T-helper 2 cell (primary cell): ENCODE data around the gene DMD.
"Not testable (repeated sequence)": the region's sequence is repeated elsewhere in the genome, so short reads cannot be mapped to it uniquely, and the experiment has no call there.

Experiments used
- DNase-seq, 5 experiments: peaks; one replicate each; pipeline versions ENCODE4 v3.0.0 to v3.0.0-alpha.2; 2012 to 2022

Gene DMD

DNA sequence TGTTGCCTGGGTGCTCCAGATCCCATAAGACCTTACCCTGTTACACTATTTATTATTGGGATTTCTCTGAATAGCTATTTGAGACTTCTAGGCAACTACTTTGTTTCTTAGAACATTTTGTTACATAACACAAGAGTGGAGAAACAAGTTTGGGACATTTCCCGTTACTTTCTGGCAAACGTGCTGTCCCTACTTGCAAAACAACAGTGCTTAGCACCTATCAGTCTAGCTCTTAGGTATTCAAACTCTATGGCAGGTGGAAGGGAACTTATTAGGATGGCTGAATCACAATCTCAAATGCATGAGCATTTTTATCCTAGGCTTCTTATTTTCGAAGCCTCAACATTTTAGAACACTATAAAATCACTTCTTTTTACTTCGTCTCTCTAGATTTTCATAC lies 613.6 kb downstream of the DMD start:
- DNase-seq, result no peak

DNA sequence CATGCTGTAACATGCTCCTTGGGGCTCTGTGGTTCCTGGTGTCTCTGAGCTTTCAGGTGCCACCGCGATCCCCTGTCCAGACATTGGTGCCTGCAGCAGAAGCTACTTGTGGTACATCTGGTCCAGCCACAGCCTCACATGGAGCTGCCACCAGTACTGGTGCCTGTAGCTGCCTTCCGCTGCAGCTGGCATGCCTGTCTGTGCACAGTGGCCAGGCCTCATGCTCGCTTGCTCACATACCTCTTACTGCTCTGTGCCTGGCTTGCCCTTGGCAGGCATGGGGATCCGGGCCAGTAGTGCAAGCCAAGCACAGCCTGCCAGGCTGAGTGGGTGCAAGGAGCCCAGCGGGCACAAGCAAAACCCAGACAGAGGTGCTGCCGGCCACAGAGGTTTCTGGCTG lies 618.6 kb downstream of the DMD start:
- no peak for DNase-seq

GRCh38 chrX:32591589-32591988 lies 619.8 kb downstream of the DMD start:
- DNase-seq, result no peak

DNA sequence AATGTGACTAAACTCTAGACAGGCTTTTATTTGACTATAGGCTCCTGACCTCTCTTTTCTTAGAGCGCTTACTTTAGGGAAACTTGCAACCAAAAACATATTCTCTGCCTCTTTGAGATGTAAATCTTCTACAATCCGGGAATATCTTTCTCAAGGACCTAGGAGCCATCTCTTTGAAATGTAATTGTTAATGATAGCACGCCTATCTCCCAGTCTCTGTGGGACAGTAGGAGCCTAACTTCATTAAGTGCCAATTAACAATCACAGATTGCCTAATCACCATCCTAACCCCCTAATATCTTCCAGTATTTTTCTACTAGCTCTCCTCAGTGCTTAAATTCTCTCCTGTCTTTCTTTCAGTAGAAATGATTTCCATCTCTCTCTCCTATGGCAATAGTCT lies 628.6 kb downstream of the DMD start:
- no peak for DNase-seq

GRCh38 chrX:32576885-32577284 lies 634.5 kb downstream of the DMD start:
- DNase-seq, result no peak

DNA sequence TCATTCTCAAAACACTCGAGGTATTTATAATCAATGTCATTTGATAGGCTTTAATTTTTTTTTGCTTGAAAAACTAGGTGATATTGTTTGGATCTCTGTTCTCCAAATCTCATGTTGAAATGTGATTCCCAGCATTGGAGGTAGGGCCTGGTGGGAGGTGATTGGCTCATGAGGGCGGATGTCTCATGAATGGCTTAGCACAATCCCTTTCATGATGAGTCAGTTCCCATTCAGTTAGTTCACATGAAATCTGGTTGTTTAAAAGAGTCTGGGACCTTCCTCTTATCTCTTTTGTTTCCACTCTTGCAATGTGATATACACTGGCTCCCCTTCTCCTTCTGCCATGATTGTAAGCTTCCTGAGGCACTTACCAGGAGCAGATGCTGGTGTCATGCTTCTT lies 638.7 kb downstream of the DMD start:
- DNase-seq, result no peak

DNA sequence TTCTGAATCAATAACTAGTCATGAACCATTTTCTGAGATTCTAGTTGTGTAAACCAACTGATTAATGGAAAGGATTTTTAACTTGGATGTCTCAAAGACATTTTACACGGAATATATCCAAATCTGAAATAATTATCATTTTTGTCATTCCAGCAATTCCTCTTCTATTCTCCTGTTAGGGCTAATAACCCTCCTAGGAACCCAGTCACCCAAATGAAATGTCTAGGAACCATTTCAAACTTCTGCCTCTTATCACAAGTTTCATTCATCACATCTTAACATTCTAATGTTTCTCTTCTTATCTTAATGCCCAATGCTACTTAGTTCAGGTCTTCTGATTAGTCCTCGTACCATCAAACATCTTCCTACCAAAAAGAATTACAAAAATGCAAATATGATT lies 639.8 kb downstream of the DMD start:
- no peak for DNase-seq

- DNase-seq, result no peak
Measured at GRCh38 chrX:32562261-32562660, 649.1 kb downstream of the DMD start.

GRCh38 chrX:32545101-32545500 lies 666.2 kb downstream of the DMD start:
- no peak for DNase-seq

- no peak for DNase-seq
Measured at GRCh38 chrX:32538554-32538953, 672.8 kb downstream of the DMD start.

DNA sequence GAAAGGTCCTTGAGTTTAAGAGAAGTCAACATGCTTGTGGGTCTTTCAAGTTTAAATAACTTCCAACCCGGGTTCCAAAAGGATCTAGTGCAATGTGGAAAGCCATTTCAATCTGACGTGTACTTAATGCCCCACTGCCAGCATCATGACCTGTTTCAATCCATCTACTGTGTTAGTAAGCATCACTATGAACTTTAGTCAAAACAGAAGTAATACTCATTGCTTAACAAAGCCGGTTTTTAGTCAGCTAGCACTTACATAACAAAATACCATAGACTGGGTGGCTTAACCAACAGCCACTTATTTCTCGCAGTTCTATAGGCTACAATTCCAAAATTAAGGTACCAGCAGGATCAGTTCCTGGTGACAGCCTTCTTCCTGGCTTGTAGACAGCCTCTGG lies 677.5 kb downstream of the DMD start:
- DNase-seq, result peak in 1 of 5 experiments; percentile 4

DNA sequence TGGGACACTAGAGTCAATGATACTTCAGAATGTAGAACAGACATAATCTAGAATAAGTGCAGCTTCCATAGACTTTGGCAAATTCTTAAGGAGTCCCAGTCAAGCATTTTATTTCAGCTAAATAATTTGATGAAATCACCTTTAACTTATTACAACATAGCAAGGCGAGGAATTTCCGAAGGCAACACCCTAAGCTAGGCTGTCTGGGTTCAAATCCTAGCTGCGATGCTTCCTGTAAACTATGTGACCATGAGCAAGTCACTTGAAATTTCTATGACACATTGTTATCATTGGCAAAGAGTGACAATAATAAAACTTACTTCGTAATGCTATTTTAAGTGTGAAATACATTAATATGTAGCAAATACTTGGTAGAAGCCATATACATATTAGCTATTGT lies 679.1 kb downstream of the DMD start:
- no peak for DNase-seq

- peak in 1 of 5 experiments; percentile 23 for DNase-seq
Measured at GRCh38 chrX:32530802-32531403, 680.4 kb downstream of the DMD start.

- not testable (repeated sequence) for DNase-seq
Measured at GRCh38 chrX:32528451-32528850, 682.9 kb downstream of the DMD start.

- no peak for DNase-seq
Measured at GRCh38 chrX:32525234-32525633, 686.1 kb downstream of the DMD start.

DNA sequence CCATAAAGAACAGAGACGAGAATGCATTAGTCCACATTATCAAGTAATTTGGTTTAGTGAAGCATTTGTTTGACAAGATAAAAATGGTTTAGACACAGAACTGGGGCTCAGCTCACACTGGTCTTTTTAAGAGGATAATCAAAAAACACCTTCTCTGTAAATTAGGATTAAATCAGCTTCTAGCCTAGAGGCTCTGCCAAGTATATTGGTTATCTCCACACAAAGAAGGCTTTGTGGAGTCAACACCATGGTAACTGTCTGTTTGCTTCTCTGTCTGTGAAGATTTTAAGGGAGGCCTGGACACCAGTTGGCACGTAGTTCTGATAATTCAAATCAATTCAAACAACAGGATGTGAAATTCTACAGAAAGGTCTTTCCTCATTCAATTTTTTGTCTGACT lies 687.0 kb downstream of the DMD start:
- no peak for DNase-seq

GRCh38 chrX:32520789-32521188 lies 690.6 kb downstream of the DMD start:
- DNase-seq, result no peak

DNA sequence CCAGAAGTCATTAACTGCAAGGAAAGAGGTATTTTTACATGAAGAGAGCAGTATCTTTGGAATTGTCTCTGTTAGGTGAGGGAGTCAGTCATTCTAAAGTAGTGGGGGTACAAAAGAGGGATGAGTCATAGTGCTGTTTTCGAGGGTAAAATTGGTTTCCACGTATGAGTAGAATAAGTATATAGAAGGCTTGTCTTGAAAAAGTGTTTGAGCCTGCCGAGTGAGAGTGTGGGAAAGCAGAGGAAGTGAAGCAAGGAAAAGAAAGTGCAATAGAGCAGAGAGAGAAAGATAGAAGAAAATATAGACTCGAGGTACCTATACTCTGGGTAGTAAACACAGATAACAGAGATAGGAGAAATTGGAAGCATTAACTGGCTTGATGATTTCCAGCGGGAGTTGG lies 696.4 kb downstream of the DMD start:
- peak in 1 of 5 experiments; percentile 1 for DNase-seq

DNA sequence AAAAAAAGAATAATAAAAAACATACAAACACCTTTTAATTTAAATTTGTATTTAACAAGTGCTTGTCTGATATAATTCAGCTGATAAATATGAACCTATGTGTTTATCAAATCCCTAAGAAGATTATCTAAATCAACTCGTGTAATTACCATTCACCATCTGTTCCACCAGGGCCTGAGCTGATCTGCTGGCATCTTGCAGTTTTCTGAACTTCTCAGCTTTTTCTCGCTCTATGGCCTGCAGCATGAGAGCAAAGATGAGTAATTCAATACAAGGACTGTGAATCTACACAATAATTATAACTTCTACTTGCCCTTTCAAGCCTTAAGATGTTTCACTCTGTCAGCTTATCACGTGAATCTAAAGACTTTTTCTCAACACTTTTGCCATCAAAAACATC lies 709.7 kb downstream of the DMD start:
- DNase-seq, result no peak

DNA sequence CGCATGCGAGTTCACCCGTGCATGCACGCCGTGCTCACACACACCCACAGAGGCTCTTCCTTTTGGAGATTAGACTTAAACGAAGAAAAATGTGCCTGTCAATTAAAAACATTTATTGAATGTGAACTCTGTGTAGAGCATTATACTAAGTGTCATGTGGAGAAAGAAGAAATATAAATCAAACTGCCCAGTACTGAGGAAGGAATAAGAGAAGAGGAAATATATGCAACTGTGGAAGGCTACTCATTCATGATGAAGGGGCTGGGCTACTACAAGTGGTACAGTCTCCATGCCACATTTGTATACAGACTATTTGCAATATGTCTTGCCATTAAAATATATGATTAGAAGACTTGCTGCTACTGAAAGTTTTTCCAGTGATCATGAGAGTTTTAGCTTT lies 714.7 kb downstream of the DMD start:
- DNase-seq, result no peak

DNA sequence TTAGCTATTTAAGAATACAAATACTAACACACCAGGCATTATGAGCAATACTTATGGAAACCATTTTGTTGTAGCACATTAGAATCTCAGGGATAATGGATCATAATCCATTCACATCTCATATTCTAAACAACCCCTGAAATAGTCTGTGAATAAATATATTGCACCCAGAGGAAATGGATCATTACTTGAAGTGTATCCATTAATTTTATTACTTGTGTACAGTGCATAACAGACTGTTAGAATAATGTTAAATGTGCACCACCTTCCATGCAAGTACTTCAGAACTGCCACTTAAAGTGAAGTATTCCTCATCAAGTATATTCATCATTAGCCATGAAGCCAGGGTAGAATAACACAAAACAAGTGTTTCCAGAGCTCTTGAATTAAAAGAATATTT lies 715.5 kb downstream of the DMD start:
- no peak for DNase-seq

- DNase-seq, result no peak
Measured at GRCh38 chrX:32489125-32489524, 722.2 kb downstream of the DMD start.

GRCh38 chrX:32483534-32484136 lies 727.7 kb downstream of the DMD start:
- no peak for DNase-seq

GRCh38 chrX:32480019-32480418 lies 731.3 kb downstream of the DMD start:
- DNase-seq, result no peak

DNA sequence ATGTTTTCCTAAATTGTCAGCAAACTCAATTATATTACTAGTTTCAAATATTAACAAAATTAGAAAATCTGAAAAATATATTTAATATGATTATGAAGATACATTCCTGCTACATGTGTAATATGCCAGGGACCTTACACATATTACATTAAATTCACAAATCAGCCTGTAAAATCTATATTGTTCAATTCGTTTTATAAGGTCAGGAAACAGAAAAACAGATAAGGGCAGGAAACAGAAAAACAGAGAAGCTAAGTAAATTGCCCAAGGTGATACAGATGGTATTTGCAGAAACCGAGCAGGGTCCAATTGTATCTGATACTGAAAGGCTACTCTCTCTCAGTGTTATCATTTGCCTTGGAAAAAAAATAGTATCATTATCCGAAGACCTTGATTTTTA lies 739.0 kb downstream of the DMD start:
- DNase-seq, result no peak
